H1 (cell line): ENCODE results near the gene JADE1. TPM values are rescaled to one million over a fixed set of nuclear protein-coding genes. Genes with fewer than 3 reads are reported as not detected.

Source experiments
- BACH1 ChIP-seq: IDR thresholded peaks from 2 replicates; pipeline ENCODE4 v1.6.1; 2012; ENCODE audit warnings: low read length, improper control_type of control experiment
- BCL11A ChIP-seq, 2 experiments: IDR thresholded peaks; one replicate each; pipeline ENCODE4 v1.6.1; 2011; ENCODE audit warnings: low read depth in 2 of 2, low read length in 2 of 2, mild to moderate bottlenecking in 2 of 2
- CBX5 ChIP-seq: fragments of 300-800, 300-1000 bp; sonication (generic); IDR thresholded peaks from 2 replicates; pipeline ENCODE4 v1.7.1; 2016; ENCODE audit warnings: antibody characterized with exemption, low read length, low read depth
- CHD2 ChIP-seq: IDR thresholded peaks from 2 replicates; pipeline ENCODE4 v1.6.1; 2012; ENCODE audit warnings: low read length, improper control_type of control experiment
- FOSL1 ChIP-seq: IDR thresholded peaks from 2 replicates; pipeline ENCODE4 v1.6.1; 2011; ENCODE audit warnings: mild to moderate bottlenecking, low read depth, low read length, moderate library complexity; ENCODE audit not compliant: insufficient read depth
- GABPA ChIP-seq: IDR thresholded peaks from 2 replicates; pipeline ENCODE4 v1.6.1; 2011; ENCODE audit warnings: mild to moderate bottlenecking, low read length, moderate library complexity, borderline replicate concordance; ENCODE audit not compliant: insufficient read depth
- GTF2F1 ChIP-seq: IDR thresholded peaks from 2 replicates; pipeline ENCODE4 v1.6.1; 2012; ENCODE audit warnings: low read depth, low read length, improper control_type of control experiment, borderline replicate concordance
- JUND ChIP-seq: IDR thresholded peaks from 2 replicates; pipeline ENCODE4 v1.6.1; 2011; ENCODE audit warnings: mild to moderate bottlenecking, improper control_type of control experiment, low read length
- KDM1A ChIP-seq: fragments of 200-600, 300-600 bp; sonication (generic); IDR thresholded peaks from 2 replicates; pipeline ENCODE4 v1.7.1; 2016; ENCODE audit warnings: mild to moderate bottlenecking, low read length, borderline replicate concordance
- MAFK ChIP-seq: IDR thresholded peaks from 2 replicates; pipeline ENCODE4 v1.6.1; 2012; ENCODE audit warnings: low read depth, mild to moderate bottlenecking, improper control_type of control experiment, low read length
- NANOG ChIP-seq: IDR thresholded peaks from 2 replicates; pipeline ENCODE4 v1.6.1; 2011; ENCODE audit warnings: low read length, low read depth, mild to moderate bottlenecking, inconsistent platforms; ENCODE audit not compliant: insufficient read depth, poor library complexity, severe bottlenecking
- NRF1 ChIP-seq: IDR thresholded peaks from 2 replicates; pipeline ENCODE4 v1.6.1; 2011; ENCODE audit warnings: mild to moderate bottlenecking, low read depth, low read length, improper control_type of control experiment
- PHF8 ChIP-seq: fragments of 200-600 bp; sonication (generic); conservative IDR thresholded peaks from 2 replicates; pipeline ENCODE4 v1.7.1; 2012; ENCODE audit warnings: low read depth, mild to moderate bottlenecking, inconsistent platforms, low read length, moderate library complexity
- SP4 ChIP-seq: IDR thresholded peaks from 2 replicates; pipeline ENCODE4 v1.6.1; 2012; ENCODE audit warnings: low read length, inconsistent platforms
- YY1 ChIP-seq: IDR thresholded peaks from 2 replicates; pipeline ENCODE4 v1.6.1; 2011; ENCODE audit warnings: low read depth, mild to moderate bottlenecking, low read length
- polyA plus RNA-seq, 7 experiments: library from polyadenylated mRNA; depleted of rRNA in 3 of 7; stranded (reverse) in 5 of 7; unstranded in 2 of 7; fragments of >200 nt in 5 of 7; fragments of 200-250 nt in 2 of 7; gene quantifications; 1 replicate in 5 of 7; 2 replicates in 1 of 7; 4 replicates in 1 of 7; pipeline versions ENCODE4 v1.2.1 to v1.2.3, GENCODE V29; 2011 to 2013; ENCODE audit warnings: missing spikeins in 2 of 7, mixed read lengths in 2 of 7
- total RNA-seq: library from RNA; stranded (reverse); fragmentation: NEBNext Ultra II Directional; extraction: Animal tissue kit (Norgen Biotek cat#: 25700); gene quantifications from 2 replicates; pipeline ENCODE4 v1.2.1, GENCODE V29; 2021
- TF ChIP-seq, protein P1 (sequence below): IDR thresholded peaks from 2 replicates; pipeline ENCODE4 v1.6.1; 2011; ENCODE audit warnings: low read depth, mild to moderate bottlenecking, low read length; ENCODE audit not compliant: insufficient read depth
- TF ChIP-seq, protein P2 (sequence below), 3 experiments: IDR thresholded peaks; 1 replicate in 2 of 3; 2 replicates in 1 of 3; pipeline versions ENCODE4 v1.5.1 to v1.6.1; 2011; ENCODE audit warnings: low read length in 3 of 3, mild to moderate bottlenecking in 3 of 3, inconsistent platforms in 2 of 3, low read depth in 1 of 3, moderate library complexity in 1 of 3; ENCODE audit not compliant: insufficient read depth in 1 of 3; ENCODE audit errors: control extremely low read depth in 1 of 3

The JADE1 gene
- total and polyA plus RNA-seq, 2 of the 8 experiments (the other 6 are each of a cell fraction or from before 2014, with no cell fraction given), result 37.7 to 213 TPM

DNA sequence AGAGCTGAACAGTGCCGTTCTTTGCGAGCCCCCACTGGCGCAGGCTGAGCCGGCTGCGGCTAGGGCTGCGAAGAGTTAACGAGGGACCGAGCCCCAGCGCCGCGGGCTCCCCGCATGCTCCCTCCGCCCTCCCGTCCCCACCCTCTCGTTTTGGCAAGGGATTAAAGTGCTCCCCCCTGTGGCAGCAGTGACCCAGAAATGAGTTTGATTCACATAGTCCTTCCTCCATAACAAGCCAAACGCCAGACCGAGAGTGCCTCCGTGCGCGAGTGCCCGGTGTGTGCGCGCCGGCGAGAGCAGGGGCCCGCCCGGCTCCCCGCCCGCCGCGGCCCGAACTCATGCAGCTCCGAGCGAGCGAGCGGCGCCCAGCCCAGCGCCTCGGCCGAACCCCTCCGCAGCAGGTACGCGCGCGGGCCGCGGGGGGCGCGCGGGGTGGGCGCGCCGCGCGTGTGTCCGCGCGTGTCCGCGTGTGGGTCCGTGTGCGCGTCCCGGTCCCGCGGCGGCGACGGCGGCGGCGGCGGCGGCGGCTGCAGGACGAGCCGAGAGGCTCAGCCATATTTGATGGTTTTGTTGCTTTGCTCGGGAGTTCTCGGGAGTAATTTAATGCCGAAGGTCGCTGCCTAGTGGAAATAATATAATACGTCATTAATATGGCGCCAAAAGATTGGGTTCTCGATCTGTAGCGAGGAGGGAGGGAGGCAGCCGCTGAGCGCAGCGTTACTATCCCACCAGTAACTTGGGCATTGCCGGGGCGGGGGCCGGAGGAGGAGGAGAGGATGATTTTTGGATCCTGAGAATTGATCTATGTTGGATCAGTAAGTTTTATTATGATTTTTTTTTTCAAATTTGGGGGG, at the start of gene JADE1 (continued):
- TF ChIP-seq GTF2F1 (peak; percentile 66), SP4 (no peak), KDM1A (no peak), NANOG (peak; percentile 33), JUND (0 out of 2 replicates have a peak, but pooled peaks have one; percentile 28), MAFK (no peak), BACH1 (peak; percentile 78), CHD2 (peak; percentile 54; the same call in 1 of the 2 replicates), NRF1 (no peak), BCL11A (IDR thresholded peaks at IDR 0.05; ENCODE audit: low read depth in 2 of 2, low read length in 2 of 2) (no peak), YY1 (peak; percentile 52; the same call in 1 of the 2 replicates), GABPA (no peak), CBX5 (no peak), PHF8 (peak; percentile 43), FOSL1 (no peak)
- TF ChIP-seq, protein P1, sequence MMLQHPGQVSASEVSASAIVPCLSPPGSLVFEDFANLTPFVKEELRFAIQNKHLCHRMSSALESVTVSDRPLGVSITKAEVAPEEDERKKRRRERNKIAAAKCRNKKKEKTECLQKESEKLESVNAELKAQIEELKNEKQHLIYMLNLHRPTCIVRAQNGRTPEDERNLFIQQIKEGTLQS, result no peak
- TF ChIP-seq, protein P2, sequence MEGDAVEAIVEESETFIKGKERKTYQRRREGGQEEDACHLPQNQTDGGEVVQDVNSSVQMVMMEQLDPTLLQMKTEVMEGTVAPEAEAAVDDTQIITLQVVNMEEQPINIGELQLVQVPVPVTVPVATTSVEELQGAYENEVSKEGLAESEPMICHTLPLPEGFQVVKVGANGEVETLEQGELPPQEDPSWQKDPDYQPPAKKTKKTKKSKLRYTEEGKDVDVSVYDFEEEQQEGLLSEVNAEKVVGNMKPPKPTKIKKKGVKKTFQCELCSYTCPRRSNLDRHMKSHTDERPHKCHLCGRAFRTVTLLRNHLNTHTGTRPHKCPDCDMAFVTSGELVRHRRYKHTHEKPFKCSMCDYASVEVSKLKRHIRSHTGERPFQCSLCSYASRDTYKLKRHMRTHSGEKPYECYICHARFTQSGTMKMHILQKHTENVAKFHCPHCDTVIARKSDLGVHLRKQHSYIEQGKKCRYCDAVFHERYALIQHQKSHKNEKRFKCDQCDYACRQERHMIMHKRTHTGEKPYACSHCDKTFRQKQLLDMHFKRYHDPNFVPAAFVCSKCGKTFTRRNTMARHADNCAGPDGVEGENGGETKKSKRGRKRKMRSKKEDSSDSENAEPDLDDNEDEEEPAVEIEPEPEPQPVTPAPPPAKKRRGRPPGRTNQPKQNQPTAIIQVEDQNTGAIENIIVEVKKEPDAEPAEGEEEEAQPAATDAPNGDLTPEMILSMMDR (IDR thresholded peaks at IDR 0.05; ENCODE audit: control extremely low read depth in 1 of 3, insufficient read depth in 1 of 3, low read depth in 1 of 3, low read length in 3 of 3), result peak; percentile 62 to 86 (median 72)
